ENCODE results near the gene SSBP2. TPM values are rescaled to one million over a fixed set of nuclear protein-coding genes. Genes with fewer than 3 reads are reported as not detected.

The SSBP2 gene
- total RNA-seq, 6 donors from 2014 or later: 23.0 to 110 (median 32.9) TPM

- ATAC-seq (ENCODE audit: low FRiP score in 2 of 2): no peak
- no peak overlapping the region for H3K27ac ChIP-seq
- TF ChIP-seq POLR2AphosphoS5 (IDR thresholded peaks at IDR 0.05): no peak
- TF ChIP-seq EP300 (IDR thresholded peaks at IDR 0.05): no peak
- no peaks in the 10 kb centered on the region for H3K9me3 ChIP-seq
- H3K36me3 ChIP-seq: no peaks in the 10 kb centered on the region
- H3K4me1 ChIP-seq: no peaks in the 10 kb centered on the region
- H3K27me3 ChIP-seq: no peaks in the 10 kb centered on the region
- no peak overlapping the region for H3K4me3 ChIP-seq
- no peak for DNase-seq
- WGBS, 2 donors: 55 to 57% methylated on average over 2 of the region's 2 CpGs
These were observed 225.2 kb downstream of the SSBP2 start for GRCh38 chr5:81525690-81526089.

- Histone ChIP-seq H3K27me3 (no peaks in the 10 kb centered on the region), H3K36me3 (no peaks in the 10 kb centered on the region), H3K27ac (no peak overlapping the region), H3K9me3 (no peaks in the 10 kb centered on the region), H3K4me1 (no peaks in the 10 kb centered on the region), H3K4me3 (no peak overlapping the region)
- TF ChIP-seq POLR2A (IDR thresholded peaks at IDR 0.05): no peak
- no peak for TF ChIP-seq POLR2AphosphoS5 (IDR thresholded peaks at IDR 0.05)
- no peak for TF ChIP-seq CTCF (IDR thresholded peaks at IDR 0.05)
- TF ChIP-seq EP300 (IDR thresholded peaks at IDR 0.05): no peak
- DNase-seq (no peak), ATAC-seq (ENCODE audit: low FRiP score in 2 of 2) (no peak)
These were observed 226.9 kb downstream of the SSBP2 start for GRCh38 chr5:81524015-81524414.

- 79 to 80% methylated on average over 1 of the region's 1 CpG for WGBS, 2 donors
- Histone ChIP-seq H3K4me1 (no peaks in the 10 kb centered on the region), H3K4me3 (no peak overlapping the region), H3K36me3 (no peaks in the 10 kb centered on the region), H3K27ac (no peak overlapping the region), H3K9me3 (no peaks in the 10 kb centered on the region), H3K27me3 (no peaks in the 10 kb centered on the region)
- ATAC-seq (ENCODE audit: low FRiP score in 2 of 2) (no peak), DNase-seq (no peak)
- TF ChIP-seq POLR2AphosphoS5 (IDR thresholded peaks at IDR 0.05) (no peak), POLR2A (IDR thresholded peaks at IDR 0.05) (no peak), EP300 (IDR thresholded peaks at IDR 0.05) (no peak), CTCF (IDR thresholded peaks at IDR 0.05) (no peak)
These were observed 228.3 kb downstream of the SSBP2 start for GRCh38 chr5:81522571-81522970.

DNA sequence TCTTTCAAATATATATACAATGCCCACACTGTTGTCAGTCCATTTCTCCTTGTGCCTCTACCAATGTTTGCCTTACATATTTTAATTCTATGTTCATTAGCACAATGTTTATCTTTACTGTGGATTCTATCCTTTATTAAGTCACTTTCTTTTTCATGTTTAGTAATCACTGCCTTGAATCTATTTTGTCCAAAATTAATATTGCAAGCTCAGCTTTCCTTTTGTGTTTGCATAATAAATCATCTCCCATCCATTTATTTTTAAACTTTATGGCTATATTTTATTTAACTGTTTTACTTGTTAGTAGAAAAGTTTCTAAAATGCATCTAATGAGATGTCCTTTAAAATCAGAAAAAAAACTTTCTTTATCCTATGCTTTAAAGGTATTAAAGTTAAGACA is 230.1 kb downstream of the SSBP2 start:
- Histone ChIP-seq H3K4me3 (no peak overlapping the region), H3K27me3 (no peaks in the 10 kb centered on the region), H3K9me3 (no peaks in the 10 kb centered on the region), H3K4me1 (no peaks in the 10 kb centered on the region), H3K27ac (no peak overlapping the region), H3K36me3 (no peaks in the 10 kb centered on the region)
- no peak for ATAC-seq (ENCODE audit: low FRiP score in 2 of 2)
- TF ChIP-seq CTCF (IDR thresholded peaks at IDR 0.05) (no peak), POLR2AphosphoS5 (IDR thresholded peaks at IDR 0.05) (no peak), POLR2A (IDR thresholded peaks at IDR 0.05) (no peak), EP300 (IDR thresholded peaks at IDR 0.05) (no peak)
- DNase-seq: no peak

DNA sequence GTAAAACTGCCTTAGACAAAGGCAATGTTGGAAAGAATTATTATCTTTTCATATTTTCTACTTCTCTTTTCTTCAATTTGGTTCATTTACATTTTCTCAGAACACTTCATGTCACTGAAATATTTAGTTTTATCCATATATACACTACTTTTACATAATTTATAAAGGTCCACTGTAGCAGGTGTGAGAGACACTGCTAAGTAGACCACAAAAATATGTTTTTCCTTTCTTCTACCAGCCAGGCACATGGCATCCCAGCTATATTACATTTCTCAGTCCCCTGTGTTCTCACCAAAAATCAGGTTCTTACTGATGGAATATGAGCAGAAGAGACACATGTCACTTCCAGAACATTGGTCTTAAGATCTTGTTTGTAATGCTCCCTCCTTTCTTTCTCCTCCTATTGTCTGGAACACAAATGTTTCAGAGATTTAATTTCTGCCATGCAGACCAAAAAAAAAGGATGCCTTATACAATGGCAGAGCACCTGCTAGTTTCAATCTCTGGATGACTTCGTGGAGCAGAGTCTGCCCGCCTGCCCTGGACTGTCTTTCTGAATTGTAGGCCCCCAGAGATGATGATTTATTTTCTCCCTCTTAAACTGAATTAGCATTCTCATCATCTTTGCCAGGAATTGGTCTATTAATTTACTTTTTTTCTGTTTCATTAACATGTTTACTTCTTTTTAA is 231.5 kb downstream of the SSBP2 start:
- H3K27me3 ChIP-seq: no peaks in the 10 kb centered on the region
- no peak overlapping the region for H3K4me3 ChIP-seq
- H3K36me3 ChIP-seq: no peaks in the 10 kb centered on the region
- H3K27ac ChIP-seq: no peak overlapping the region
- TF ChIP-seq POLR2AphosphoS5 (IDR thresholded peaks at IDR 0.05) (no peak), CTCF (IDR thresholded peaks at IDR 0.05) (no peak), EP300 (IDR thresholded peaks at IDR 0.05) (no peak), POLR2A (IDR thresholded peaks at IDR 0.05) (no peak)
- DNase-seq (no peak), ATAC-seq (ENCODE audit: low FRiP score in 2 of 2) (no peak)
- no peaks in the 10 kb centered on the region for H3K4me1 ChIP-seq
- WGBS, 2 donors: 94% methylated on average over 2 of the region's 2 CpGs
- no peaks in the 10 kb centered on the region for H3K9me3 ChIP-seq
